OCI-M2 (cell line): Measurements from ENCODE around the gene GNG3.

ENCODE experiments used
- DNase-seq: peaks from one replicate; lab custom pipeline; 2025; ENCODE audit not compliant: unreplicated experiment; lab: John Stamatoyannopoulos, UW

GNG3 gene

DNA sequence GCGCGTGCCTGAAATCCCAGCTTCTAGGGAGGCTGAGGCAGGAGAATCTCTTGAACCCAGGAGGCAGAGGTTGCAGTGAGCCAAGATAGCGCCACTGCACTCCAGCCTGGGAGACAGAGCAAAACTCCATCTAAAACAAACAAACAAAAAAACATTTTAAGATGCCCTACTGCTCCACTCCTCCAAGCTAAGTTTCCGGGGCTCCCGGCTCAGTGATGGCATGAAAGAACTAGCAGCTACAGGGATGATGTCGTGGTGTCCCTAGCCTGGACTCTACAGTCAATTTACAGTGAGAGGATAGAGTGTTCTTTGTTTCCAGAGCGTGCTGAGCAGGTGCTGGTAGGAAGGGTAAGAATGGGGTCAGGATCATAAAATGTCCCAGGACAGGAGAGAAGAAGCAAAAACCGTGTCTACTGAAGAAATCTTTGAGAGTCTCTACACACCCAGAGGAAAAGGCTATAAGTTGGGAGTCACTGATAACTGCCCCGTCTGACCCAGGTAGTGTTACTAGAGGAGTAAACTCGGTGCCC lies 47.7 kb downstream of the GNG3 start:
- DNase-seq: no peak

DNA sequence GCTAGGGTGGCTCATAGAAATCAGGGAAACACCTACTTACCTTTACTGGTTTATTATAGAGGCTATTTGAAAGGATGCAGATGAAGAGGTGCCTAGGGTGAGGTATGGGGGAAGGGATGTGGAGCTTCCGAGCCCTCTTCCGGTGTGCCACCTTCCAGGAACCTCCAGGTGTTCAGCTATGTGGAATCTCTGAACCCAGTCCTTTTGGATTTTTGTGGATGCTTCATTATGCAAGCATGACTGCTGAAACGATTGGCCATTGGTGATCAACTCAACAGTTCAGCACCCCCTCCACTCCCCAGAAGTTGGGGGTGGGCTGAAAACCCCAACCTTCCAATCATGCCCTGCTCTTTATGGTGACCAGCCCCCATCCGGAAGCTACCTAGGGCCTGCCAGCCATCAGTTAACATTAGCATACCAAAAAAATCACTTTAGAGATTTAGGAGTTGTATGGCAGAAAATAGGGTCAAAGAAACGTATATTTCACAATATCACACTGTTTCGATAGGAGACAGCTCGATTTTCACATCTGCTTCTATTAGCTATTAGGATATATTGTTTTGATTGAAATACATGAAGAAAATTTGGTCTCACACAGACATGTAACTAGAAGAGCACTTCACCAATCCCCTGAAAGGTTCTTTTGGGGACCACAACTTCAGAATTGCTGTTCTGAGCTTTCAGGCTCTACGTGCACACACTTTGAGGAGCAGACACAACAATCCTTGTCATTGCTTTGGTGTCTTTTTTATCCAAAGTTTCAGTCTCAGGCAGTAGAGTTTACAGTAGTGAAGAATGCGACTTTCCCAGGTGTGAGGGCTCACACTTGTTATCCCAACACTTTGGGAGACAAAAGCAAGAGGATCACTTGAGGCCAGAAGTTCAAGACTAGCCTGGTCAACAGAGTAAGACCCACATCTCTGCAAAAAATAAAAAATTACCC lies 50.6 kb downstream of the GNG3 start:
- no peak for DNase-seq
